ENCODE measurements around the gene MGAT2.
"Not testable (repeated sequence)": the region's sequence is repeated elsewhere in the genome, so short reads cannot be mapped to it uniquely, and the experiment has no call there.

MGAT2 gene

GRCh38 chr14:49617852-49618519, 2.6 kb upstream of the MGAT2 start:
- Histone ChIP-seq H3K36me3 (ENCODE audit: control insufficient read depth, insufficient read depth, low read length) (no peaks in the 10 kb centered on the region), H3K27me3 (ENCODE audit: control insufficient read depth, insufficient read depth, low read length) (no peaks in the 10 kb centered on the region), H3K4me1 (ENCODE audit: control insufficient read depth, insufficient read depth, low read length) (no peaks in the 10 kb centered on the region)

GRCh38 chr14:49619273-49619672, 1.3 kb upstream of the MGAT2 start:
- not testable (repeated sequence) for H3K4me1 ChIP-seq (ENCODE audit: control insufficient read depth, insufficient read depth, low read length); H3K36me3 ChIP-seq (ENCODE audit: control insufficient read depth, insufficient read depth, low read length); H3K9me3 ChIP-seq (ENCODE audit: control insufficient read depth, low read length); H3K27me3 ChIP-seq (ENCODE audit: control insufficient read depth, insufficient read depth, low read length)
- peak overlapping the region; percentile 74 for H3K4me3 ChIP-seq (ENCODE audit: low read length)
- peak overlapping the region; percentile 95 for H3K9ac ChIP-seq (ENCODE audit: low read length)

More at GRCh38 chr14:49617852-49618519, 2.6 kb upstream of the MGAT2 start:
- Histone ChIP-seq H3K4me3 (ENCODE audit: low read length) (no peak overlapping the region), H3K9ac (ENCODE audit: low read length) (no peak overlapping the region), H3K9me3 (ENCODE audit: control insufficient read depth, low read length) (no peaks in the 10 kb centered on the region)

GRCh38 chr14:49619730-49620129, 869 bp upstream of the MGAT2 start:
- Histone ChIP-seq H3K9me3 (ENCODE audit: control insufficient read depth, low read length) (no peaks in the 10 kb centered on the region), H3K27me3 (ENCODE audit: control insufficient read depth, insufficient read depth, low read length) (no peaks in the 10 kb centered on the region), H3K9ac (ENCODE audit: low read length) (peak overlapping the region; percentile 95), H3K36me3 (ENCODE audit: control insufficient read depth, insufficient read depth, low read length) (no peaks in the 10 kb centered on the region), H3K4me1 (ENCODE audit: control insufficient read depth, insufficient read depth, low read length) (peaks cover 6% of the 10 kb centered on the region), H3K4me3 (ENCODE audit: low read length) (peak overlapping the region; percentile 74)

- Histone ChIP-seq H3K4me3 (ENCODE audit: low read length) (peak overlapping the region; percentile 74), H3K9me3 (ENCODE audit: control insufficient read depth, low read length) (no peaks in the 10 kb centered on the region), H3K27me3 (ENCODE audit: control insufficient read depth, insufficient read depth, low read length) (no peaks in the 10 kb centered on the region), H3K4me1 (ENCODE audit: control insufficient read depth, insufficient read depth, low read length) (peaks cover 6% of the 10 kb centered on the region), H3K36me3 (ENCODE audit: control insufficient read depth, insufficient read depth, low read length) (no peaks in the 10 kb centered on the region), H3K9ac (ENCODE audit: low read length) (peak overlapping the region; percentile 95)
Observed at GRCh38 chr14:49621114-49621881, 699 bp downstream of the MGAT2 start.

- Histone ChIP-seq H3K9ac (ENCODE audit: low read length) (peak overlapping the region; percentile 95), H3K27me3 (ENCODE audit: control insufficient read depth, insufficient read depth, low read length) (no peaks in the 10 kb centered on the region), H3K4me1 (ENCODE audit: control insufficient read depth, insufficient read depth, low read length) (peaks cover 6% of the 10 kb centered on the region), H3K36me3 (ENCODE audit: control insufficient read depth, insufficient read depth, low read length) (no peaks in the 10 kb centered on the region), H3K4me3 (ENCODE audit: low read length) (no peak overlapping the region), H3K9me3 (ENCODE audit: control insufficient read depth, low read length) (no peaks in the 10 kb centered on the region)
Observed at GRCh38 chr14:49622022-49622607, 1.5 kb downstream of the MGAT2 start.

GRCh38 chr14:49623387-49623786, 2.8 kb downstream of the MGAT2 start:
- Histone ChIP-seq H3K4me1 (ENCODE audit: control insufficient read depth, insufficient read depth, low read length) (peaks cover 6% of the 10 kb centered on the region), H3K4me3 (ENCODE audit: low read length) (no peak overlapping the region), H3K9me3 (ENCODE audit: control insufficient read depth, low read length) (no peaks in the 10 kb centered on the region), H3K27me3 (ENCODE audit: control insufficient read depth, insufficient read depth, low read length) (no peaks in the 10 kb centered on the region), H3K9ac (ENCODE audit: low read length) (no peak overlapping the region), H3K36me3 (ENCODE audit: control insufficient read depth, insufficient read depth, low read length) (no peaks in the 10 kb centered on the region)

- H3K9me3 ChIP-seq (ENCODE audit: control insufficient read depth, low read length) = no peaks in the 10 kb centered on the region
- no peaks in the 10 kb centered on the region for H3K27me3 ChIP-seq (ENCODE audit: control insufficient read depth, insufficient read depth, low read length)
- H3K4me1 ChIP-seq (ENCODE audit: control insufficient read depth, insufficient read depth, low read length) = peaks cover 6% of the 10 kb centered on the region
- H3K36me3 ChIP-seq (ENCODE audit: control insufficient read depth, insufficient read depth, low read length) = no peaks in the 10 kb centered on the region
- H3K4me3 ChIP-seq (ENCODE audit: low read length) = no peak overlapping the region
- no peak overlapping the region for H3K9ac ChIP-seq (ENCODE audit: low read length)
Observed at GRCh38 chr14:49623941-49624839, 3.6 kb downstream of the MGAT2 start.

GRCh38 chr14:49633640-49634546, 13.3 kb downstream of the MGAT2 start:
- H3K4me3 ChIP-seq (ENCODE audit: low read length) = peak overlapping the region; percentile 94
- no peaks in the 10 kb centered on the region for H3K36me3 ChIP-seq (ENCODE audit: control insufficient read depth, insufficient read depth, low read length)
- H3K9me3 ChIP-seq (ENCODE audit: control insufficient read depth, low read length) = no peaks in the 10 kb centered on the region
- H3K9ac ChIP-seq (ENCODE audit: low read length) = peak overlapping the region; percentile 90
- H3K4me1 ChIP-seq (ENCODE audit: control insufficient read depth, insufficient read depth, low read length) = peaks cover 20% of the 10 kb centered on the region
- no peaks in the 10 kb centered on the region for H3K27me3 ChIP-seq (ENCODE audit: control insufficient read depth, insufficient read depth, low read length)

GRCh38 chr14:49634547-49635334, 14.1 kb downstream of the MGAT2 start, which contains the start of gene DNAAF2:
TSS of gene DNAAF2 (minus strand) at chr14:49635244. CDS start at chr14:49635149, 95 bp downstream.
- Histone ChIP-seq H3K36me3 (ENCODE audit: control insufficient read depth, insufficient read depth, low read length) (no peaks in the 10 kb centered on the region), H3K4me1 (ENCODE audit: control insufficient read depth, insufficient read depth, low read length) (peaks cover 20% of the 10 kb centered on the region), H3K9me3 (ENCODE audit: control insufficient read depth, low read length) (no peaks in the 10 kb centered on the region)

GRCh38 chr14:49636866-49637265, 16.3 kb downstream of the MGAT2 start:
- H3K27me3 ChIP-seq (ENCODE audit: control insufficient read depth, insufficient read depth, low read length) = no peaks in the 10 kb centered on the region
- H3K9me3 ChIP-seq (ENCODE audit: control insufficient read depth, low read length) = no peaks in the 10 kb centered on the region
- peaks cover 39% of the 10 kb centered on the region for H3K4me1 ChIP-seq (ENCODE audit: control insufficient read depth, insufficient read depth, low read length)
- H3K4me3 ChIP-seq (ENCODE audit: low read length) = no peak overlapping the region
- no peak overlapping the region for H3K9ac ChIP-seq (ENCODE audit: low read length)
- H3K36me3 ChIP-seq (ENCODE audit: control insufficient read depth, insufficient read depth, low read length) = no peaks in the 10 kb centered on the region

More at GRCh38 chr14:49634547-49635334, 14.1 kb downstream of the MGAT2 start, which contains the start of gene DNAAF2:
- Histone ChIP-seq H3K27me3 (ENCODE audit: control insufficient read depth, insufficient read depth, low read length) (no peaks in the 10 kb centered on the region), H3K9ac (ENCODE audit: low read length) (peak within 1 kb of the TSS; percentile 90), H3K4me3 (ENCODE audit: low read length) (peak within 1 kb of the TSS; percentile 94)
